SW 1271 (cell line): Measurements from ENCODE around the gene RCC2.
A peak's percentile ranks its signal among the peaks of the same experiment; 100 is the strongest.

Source experiments
- DNase-seq, 2 experiments: peaks; one replicate each; lab custom pipeline; 2025; lab: John Stamatoyannopoulos, UW

The RCC2 gene

GRCh38 chr1:17372955-17373354 is 66.5 kb downstream of the RCC2 start:
- no peak for DNase-seq

GRCh38 chr1:17371896-17372295 is 67.6 kb downstream of the RCC2 start, which contains the start of gene PADI6:
TSS of gene PADI6 (plus strand) at chr1:17372196. CDS start at chr1:17372246, 50 bp downstream.
- DNase-seq = no peak

GRCh38 chr1:17370618-17371017 is 68.9 kb downstream of the RCC2 start:
- DNase-seq = peak in 1 of 2 experiments; percentile 7

GRCh38 chr1:17369466-17369865 is 70.0 kb downstream of the RCC2 start:
- DNase-seq = no peak

- DNase-seq = no peak
These were observed 74.2 kb downstream of the RCC2 start for GRCh38 chr1:17365293-17365692.

GRCh38 chr1:17363771-17364170 is 75.7 kb downstream of the RCC2 start:
- no peak for DNase-seq

GRCh38 chr1:17363351-17363750 is 76.1 kb downstream of the RCC2 start:
- no peak for DNase-seq

- no peak for DNase-seq
These were observed 77.8 kb downstream of the RCC2 start for GRCh38 chr1:17361687-17362086.

GRCh38 chr1:17360272-17360956 is 79.1 kb downstream of the RCC2 start:
- DNase-seq = no peak

- DNase-seq = no peak
These were observed 79.7 kb downstream of the RCC2 start for GRCh38 chr1:17359808-17360207.

- no peak for DNase-seq
These were observed 80.4 kb downstream of the RCC2 start for GRCh38 chr1:17359031-17359430.

- no peak for DNase-seq
These were observed 80.9 kb downstream of the RCC2 start for GRCh38 chr1:17358557-17358956.
